K562 (cell line): Measurements from ENCODE around the gene ANKLE1. TPM values are rescaled to one million over a fixed set of nuclear protein-coding genes. Genes with fewer than 3 reads are reported as not detected.
A peak's percentile ranks its signal among the peaks of the same experiment; 100 is the strongest.

ENCODE experiments used
- ATAC-seq: fragments of 200-7000 bp; cut with Tn5 transposase; 3 replicates; pipeline ENCODE4 v1.9.1; 2020; ENCODE audit warnings: moderate library complexity
- BruUV-seq: library from RNA; stranded (reverse); fragments of 400-500 nt; replicated peaks from 2 replicates; lab custom pipeline; 2021; lab: Mats Ljungman, UMichigan
- CTCF ChIA-PET: fragments of 300-600 bp; formaldehyde crosslinking; extraction: SDS; loops from one replicate; lab custom pipeline; 2021; ENCODE audit warnings: low intra/inter-chr PET ratio; lab: Yijun Ruan, JAX
- POLR2A ChIA-PET: fragments of 300-600, 350-650 bp; sonication (Branson Sonifier 250); formaldehyde crosslinking; extraction: SDS; loops from one replicate; lab custom pipeline; 2021; ENCODE audit warnings: antibody characterized with exemption, inconsistent platforms; lab: Yijun Ruan, JAX
- DNase-seq, 4 experiments: peaks; one replicate each; pipeline versions ENCODE4 v3.0.0 to v3.0.0-alpha.2; 2011 to 2018; ENCODE audit warnings: low spot score in 3 of 4, mixed read lengths in 3 of 4; ENCODE audit errors: extremely low read depth in 1 of 4
- FAIRE-seq: peaks from 2 replicates; lab custom pipeline; 2011; peaks lifted over from hg19 to GRCh38; lab: Jason Lieb, UNC
- H2AFZ ChIP-seq: 2 replicates; pipeline ENCODE4 v1.6.0; 2011; ENCODE audit warnings: low read depth, low read length, control low read depth, inconsistent platforms
- H3K27ac ChIP-seq: fragments of 200-600 bp; 3 replicates; pipeline ENCODE4 v1.8.0; 2011; ENCODE audit warnings: low read depth, mild to moderate bottlenecking, control low read depth, inconsistent platforms, low read length, moderate library complexity, mixed read lengths; ENCODE audit errors: extremely low read depth
- H3K27me3 ChIP-seq, 2 experiments: fragments of 300-600 bp in 1 of 2; 2 replicates in 1 of 2; 3 replicates in 1 of 2; pipeline versions ENCODE4 v1.6.0 to v1.8.0; 2011; ENCODE audit warnings: inconsistent platforms in 2 of 2, low read length in 2 of 2, mild to moderate bottlenecking in 1 of 2, mixed read lengths in 1 of 2, moderate library complexity in 1 of 2; ENCODE audit not compliant: control insufficient read depth in 2 of 2, insufficient read depth in 2 of 2
- H3K36me3 ChIP-seq: fragments of 300-600 bp; 3 replicates; pipeline ENCODE4 v1.8.0; 2011; ENCODE audit warnings: mild to moderate bottlenecking, low read length, inconsistent platforms; ENCODE audit not compliant: control insufficient read depth, insufficient read depth
- H3K4me1 ChIP-seq, 2 experiments: fragments of 200-600 bp in 1 of 2; replicated peaks in 1 of 2; 2 replicates in 1 of 2; 3 replicates in 1 of 2; pipeline versions ENCODE4 v1.5.1 to v1.8.0; 2011; ENCODE audit warnings: inconsistent platforms in 2 of 2, low read length in 2 of 2, mild to moderate bottlenecking in 1 of 2, mixed read lengths in 1 of 2, moderate library complexity in 1 of 2; ENCODE audit not compliant: control insufficient read depth in 2 of 2, insufficient read depth in 2 of 2
- H3K4me2 ChIP-seq: 2 replicates; pipeline ENCODE4 v1.6.1; 2011; ENCODE audit warnings: low read length, control low read depth, inconsistent platforms, mixed read lengths; ENCODE audit not compliant: insufficient read depth
- H3K4me3 ChIP-seq: fragments of 200-600 bp; sonication (generic), shearing (Covaris generic); 2 replicates; pipeline ENCODE4 v1.5.1; 2016; ENCODE audit warnings: control low read depth, inconsistent platforms
- H3K79me2 ChIP-seq: fragments of 200-600 bp; 3 replicates; pipeline ENCODE4 v1.8.0; 2011; ENCODE audit warnings: low read length, inconsistent platforms; ENCODE audit not compliant: control insufficient read depth, insufficient read depth
- H3K9ac ChIP-seq, 2 experiments: 2 replicates each; pipeline versions ENCODE4 v1.6.0 to v1.6.1; 2011; ENCODE audit warnings: low read depth in 2 of 2, low read length in 2 of 2, control low read depth in 1 of 2, inconsistent platforms in 1 of 2, mild to moderate bottlenecking in 1 of 2, mixed read lengths in 1 of 2; ENCODE audit not compliant: insufficient read depth in 1 of 2
- H3K9me1 ChIP-seq: one replicate; pipeline ENCODE4 v1.6.0; 2011; ENCODE audit warnings: inconsistent platforms, mild to moderate bottlenecking, low read length, moderate library complexity; ENCODE audit not compliant: control insufficient read depth, insufficient read depth
- H3K9me3 ChIP-seq: replicated peaks from 2 replicates; pipeline ENCODE4 v1.5.1; 2011; ENCODE audit warnings: low read depth, low read length, inconsistent platforms; ENCODE audit not compliant: control insufficient read depth, insufficient read depth
- H4K20me1 ChIP-seq: replicated peaks from 2 replicates; pipeline ENCODE4 v1.6.1; 2011; ENCODE audit warnings: low read length, inconsistent platforms, mixed read lengths; ENCODE audit not compliant: control insufficient read depth, insufficient read depth
- CHD1 ChIP-seq: fragments of 200-600 bp; sonication (generic); IDR thresholded peaks from one replicate; pipeline ENCODE4 v1.6.1; 2012; ENCODE audit warnings: mild to moderate bottlenecking, moderate library complexity, low read length, inconsistent platforms
- ESRRA ChIP-seq: fragments of 450-650 bp; IDR thresholded peaks from 2 replicates; pipeline ENCODE4 v1.6.1; 2014; ENCODE audit warnings: low read depth, mild to moderate bottlenecking, moderate library complexity, borderline replicate concordance
- ETV6 ChIP-seq, 3 experiments: fragments of 150-350 bp in 1 of 3; sonication (generic) in 1 of 3; formaldehyde crosslinking in 1 of 3; IDR thresholded peaks; 2 replicates each; pipeline versions ENCODE4 v1.6.1 to v1.8.0; 2014 to 2022; ENCODE audit warnings: borderline replicate concordance in 2 of 3, low read depth in 2 of 3, antibody characterized with exemption in 1 of 3, low read length in 1 of 3, mild to moderate bottlenecking in 1 of 3, missing genetic modification reagents in 1 of 3
- FUS ChIP-seq: fragments of 200-400 bp; formaldehyde crosslinking; optimal IDR thresholded peaks from 2 replicates; pipeline ENCODE3; 2017; ENCODE audit warnings: low read depth, low read length
- HES1 ChIP-seq: fragments of 450-650 bp; IDR thresholded peaks from 2 replicates; pipeline ENCODE4 v1.6.1; 2016; ENCODE audit warnings: low read depth, mild to moderate bottlenecking, moderate library complexity
- HOXB6 ChIP-seq: fragments of 250-450 bp; sonication (Bioruptor Pico); IDR thresholded peaks from 2 replicates; pipeline ENCODE4 v1.5.1; 2022; ENCODE audit warnings: mild to moderate bottlenecking, borderline replicate concordance
- KDM1A ChIP-seq, 2 experiments: fragments of 450-650 bp; IDR thresholded peaks; 2 replicates each; pipeline ENCODE4 v1.6.1; 2016; ENCODE audit warnings: mild to moderate bottlenecking in 2 of 2
- MYC ChIP-seq, 2 experiments: fragments of 250-450 bp in 1 of 2; sonication (Bioruptor Pico) in 1 of 2; IDR thresholded peaks; 2 replicates each; pipeline versions ENCODE4 v1.5.1 to v1.6.1; 2012 to 2021; ENCODE audit warnings: low read depth in 2 of 2, borderline replicate concordance in 1 of 2, improper control_type of control experiment in 1 of 2, low read length in 1 of 2, mild to moderate bottlenecking in 1 of 2, moderate library complexity in 1 of 2
- NRF1 ChIP-seq, 2 experiments: fragments of 450-650 bp; IDR thresholded peaks in 1 of 2; conservative IDR thresholded peaks in 1 of 2; 2 replicates each; pipeline ENCODE4 v1.6.1; 2014; ENCODE audit warnings: mild to moderate bottlenecking in 2 of 2
- POLR2G ChIP-seq: fragments of 200-400 bp; formaldehyde crosslinking; IDR thresholded peaks from 2 replicates; pipeline ENCODE4 v1.6.1; 2017; ENCODE audit warnings: low read depth, mild to moderate bottlenecking, antibody characterized with exemption, low read length, moderate library complexity
- PTRF ChIP-seq: fragments of 450-650 bp; IDR thresholded peaks from 2 replicates; pipeline ENCODE4 v1.6.1; 2016; ENCODE audit warnings: mild to moderate bottlenecking, missing genetic modification characterization, missing compliant biosample characterization
- SMARCB1 ChIP-seq: IDR thresholded peaks from 2 replicates; pipeline ENCODE4 v1.6.1; 2011; ENCODE audit warnings: improper control_type of control experiment, low read depth; ENCODE audit not compliant: insufficient read length
- TAF1 ChIP-seq: IDR thresholded peaks from 2 replicates; pipeline ENCODE4 v1.6.1; 2011; ENCODE audit warnings: mild to moderate bottlenecking, low read length, moderate library complexity; ENCODE audit not compliant: insufficient read depth, control insufficient read depth, severe bottlenecking; ENCODE audit errors: extremely low read depth
- ZBTB7A ChIP-seq: IDR thresholded peaks from 2 replicates; pipeline ENCODE4 v1.6.1; 2011; ENCODE audit warnings: low read depth, mild to moderate bottlenecking, low read length, moderate library complexity, borderline replicate concordance; ENCODE audit not compliant: control insufficient read depth
- ZC3H4 ChIP-seq: sonication (generic); formaldehyde crosslinking; IDR thresholded peaks from 2 replicates; pipeline ENCODE4 v1.9.0; 2021; ENCODE audit warnings: missing genetic modification reagents, borderline replicate concordance
- ZKSCAN8 ChIP-seq: fragments of 200-800 bp; sonication (Bioruptor generic); IDR thresholded peaks from 2 replicates; pipeline ENCODE4 v1.6.1; 2016; ENCODE audit warnings: missing genetic modification characterization, missing compliant biosample characterization
- ZNF740 ChIP-seq, 3 experiments: fragments of 200-800 bp in 1 of 3; sonication (Bioruptor generic) in 1 of 3; sonication (generic) in 1 of 3; formaldehyde crosslinking in 1 of 3; IDR thresholded peaks; 2 replicates each; pipeline versions ENCODE4 v1.6.1 to v1.8.0; 2016 to 2022; ENCODE audit warnings: mild to moderate bottlenecking in 2 of 3, missing compliant biosample characterization in 2 of 3, missing genetic modification characterization in 2 of 3, missing genetic modification reagents in 1 of 3
- WGBS: fragments of 100-300 bp; shearing (Covaris generic); methylation state at CpG from one replicate; pipeline ENCODE4 v1.1.6; 2016; ENCODE audit warnings: low coverage, mixed read lengths; ENCODE audit not compliant: insufficient coverage; ENCODE audit errors: missing lambda C conversion rate; 5-methylcytosine and 5-hydroxymethylcytosine counted together
- in situ Hi-C: fragments of 300-500 bp; cut with MboI; formaldehyde crosslinking; loops from 4 replicates; pipeline ENCODE4 v1.15.0; 2018; ENCODE audit warnings: inconsistent platforms, mixed read lengths
- intact Hi-C: fragments of 100-400 bp; cut with micrococcal nuclease; formaldehyde crosslinking; loops from 2 replicates; pipeline ENCODE4 v1.14.2; 2022
- polyA plus RNA-seq, 8 experiments: library from polyadenylated mRNA; depleted of rRNA in 4 of 8; stranded (reverse) in 5 of 8; unstranded in 3 of 8; fragments of >200 nt; fragmentation: Nextera tagmentation in 2 of 8; fragmentation: Illumina TruSeq in 1 of 8; extraction: Ambion mirVana in 2 of 8; extraction: Trizol in 1 of 8; gene quantifications; 2 replicates each; pipeline versions ENCODE4 v1.2.1 to v1.2.3, GENCODE V29; 2011 to 2014; ENCODE audit warnings: inconsistent platforms in 1 of 8, missing spikeins in 1 of 8
- total RNA-seq, 7 experiments: library from RNA; depleted of rRNA in 6 of 7; stranded (reverse); fragments of >200 nt in 6 of 7; fragmentation: Illumina TruSeq in 2 of 7; extraction: Trizol in 2 of 7; gene quantifications; 2 replicates each; pipeline versions ENCODE4 v1.2.1 to v1.2.3, GENCODE V29; 2011 to 2021; ENCODE audit warnings: low replicate concordance in 1 of 7

Gene ANKLE1
- total and polyA plus RNA-seq, 9 of the 15 experiments (the other 6 are each of a cell fraction or from before 2014, with no cell fraction given): 0.63 to 9.2 (median 2.9) TPM

GRCh38 chr19:17244618-17245534 lies 36.8 kb upstream of the ANKLE1 start:
- H3K4me2 ChIP-seq: peak overlapping the region; percentile 93
- CTCF ChIA-PET: interaction anchor here (0.6 kb wide), 1 partner anchor 134 kb away, joined by 3 read pairs; no protein-coding TSS in a partner anchor
- FAIRE-seq (no peak), DNase-seq (no peak), ATAC-seq (no peak)
- peak overlapping the region; percentile 86 for H3K27ac ChIP-seq
- H2AFZ ChIP-seq: 0 out of 2 replicates have a peak overlapping the region, but pooled peaks have one; percentile 16
- peaks cover 15% of the 10 kb centered on the region for H4K20me1 ChIP-seq
- intact Hi-C loops (loop anchor here (5.0 kb wide), 1 partner anchor 38 kb away; no protein-coding TSS in a partner anchor), in situ Hi-C loops (no loop called here)
- H3K9me1 ChIP-seq: no peaks in the 10 kb centered on the region
- BruUV-seq: no TSS peak
- POLR2A ChIA-PET: interaction anchor here (0.6 to 11.3 kb wide), 6 partner anchors 10 to 171 kb away, joined by 3 to 129 read pairs (median 4); partner anchors contain the start of gene OCEL1
- H3K9ac ChIP-seq: peak overlapping the region; percentile 65 to 91
- no peaks in the 10 kb centered on the region for H3K27me3 ChIP-seq
- peaks cover 21% of the 10 kb centered on the region; the same call in 2 of the 3 replicates for H3K36me3 ChIP-seq
- H3K9me3 ChIP-seq: no peaks in the 10 kb centered on the region
- H3K79me2 ChIP-seq: peaks cover 52% of the 10 kb centered on the region
- peaks cover 45 to 88% of the 10 kb centered on the region in 2 experiments for H3K4me1 ChIP-seq
- H3K4me3 ChIP-seq: peak overlapping the region; percentile 80
- WGBS: 2% methylated on average over 64 of the region's 100 CpGs
- TF ChIP-seq TAF1: peak; percentile 10
- no peak for TF ChIP-seq SMARCB1
- TF ChIP-seq ZNF740 (CRISPR knock-in tag; IDR thresholded peaks at IDR 0.05): peak; percentile 97
- peak in 1 of 2 experiments; percentile 81; a peak in 2 of 4 replicates for TF ChIP-seq ZNF740 (tag; IDR thresholded peaks at IDR 0.05)
- TF ChIP-seq POLR2G: peak; percentile 51
- TF ChIP-seq ZC3H4 (CRISPR knock-in tag): peak; percentile 21; the same call in 1 of the 2 replicates
- peak; percentile 94 for TF ChIP-seq CHD1
- peak in 1 of 2 experiments; percentile 54; a peak in 2 of 4 replicates for TF ChIP-seq NRF1 (conservative IDR thresholded peaks at IDR 0.05 in 1 of 2, IDR thresholded peaks at IDR 0.05 in 1 of 2)
- TF ChIP-seq MYC (IDR thresholded peaks at IDR 0.05; ENCODE audit: low read depth, low read length): no peak
- no peak for TF ChIP-seq MYC (CRISPR knock-in tag; IDR thresholded peaks at IDR 0.05; ENCODE audit: borderline replicate concordance, low read depth)
- peak; percentile 100 for TF ChIP-seq ZKSCAN8
- peak in 1 of 2 experiments; percentile 68; a peak in 3 of 4 replicates for TF ChIP-seq KDM1A (IDR thresholded peaks at IDR 0.05)
- TF ChIP-seq HOXB6 (CRISPR knock-in tag): no peak
- no peak for TF ChIP-seq ETV6 (IDR thresholded peaks at IDR 0.05; ENCODE audit: borderline replicate concordance in 1 of 2, low read depth in 2 of 2, low read length in 1 of 2)
- no peak for TF ChIP-seq ETV6 (CRISPR knock-in tag; IDR thresholded peaks at IDR 0.05; ENCODE audit: borderline replicate concordance)
- no peak for TF ChIP-seq HES1
- TF ChIP-seq PTRF (tag): no peak
- TF ChIP-seq FUS: peak; percentile 66
- peak; percentile 99 for TF ChIP-seq ESRRA
- 0 out of 2 replicates have a peak, but pooled peaks have one; percentile 1 for TF ChIP-seq ZBTB7A
